ENCODE results near the gene LRRK2. TPM values are rescaled to one million over a fixed set of nuclear protein-coding genes. Genes with fewer than 3 reads are reported as not detected.

Gene LRRK2
- total and polyA plus RNA-seq, 12 donors, result 0.99 to 9.1 (median 6.2) TPM

DNA sequence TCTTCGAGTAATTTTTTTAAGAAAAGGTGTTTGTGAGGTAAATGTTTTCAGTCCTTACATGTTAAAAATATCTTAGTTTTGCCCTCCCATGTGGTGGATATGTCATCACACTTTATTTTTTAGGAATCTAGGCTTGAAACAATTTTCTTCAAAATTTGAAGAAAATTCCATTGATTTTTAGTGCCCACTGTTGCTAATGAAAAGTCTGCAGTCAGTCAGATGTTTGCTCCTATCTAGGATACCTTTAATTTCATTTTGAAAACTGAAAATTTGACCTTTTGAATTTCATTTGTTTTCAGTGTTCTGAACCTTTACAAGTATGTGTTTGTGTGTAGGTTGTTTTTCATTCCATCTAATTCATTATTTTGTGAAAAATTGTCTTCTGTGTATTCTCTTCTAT lies 105.4 kb downstream of the LRRK2 start:
- Histone ChIP-seq H3K27ac (no peak overlapping the region), H3K36me3 (peaks cover 0 to 77% (median 27%) of the 10 kb centered on the region in 9 donors), H3K4me1 (no peaks in the 10 kb centered on the region), H3K9me3 (peaks cover 0 to 29% (median 12%) of the 10 kb centered on the region in 11 donors), H3K4me3 (no peak overlapping the region), H3K27me3 (no peaks in the 10 kb centered on the region)
- no peak for DNase-seq
- WGBS, 2 donors, result 76 to 89% methylated on average over 1 of the region's 1 CpG
- intact Hi-C loops (cut with DNase I), result no loop called here
- ATAC-seq, result no peak
- TF ChIP-seq, protein P1, sequence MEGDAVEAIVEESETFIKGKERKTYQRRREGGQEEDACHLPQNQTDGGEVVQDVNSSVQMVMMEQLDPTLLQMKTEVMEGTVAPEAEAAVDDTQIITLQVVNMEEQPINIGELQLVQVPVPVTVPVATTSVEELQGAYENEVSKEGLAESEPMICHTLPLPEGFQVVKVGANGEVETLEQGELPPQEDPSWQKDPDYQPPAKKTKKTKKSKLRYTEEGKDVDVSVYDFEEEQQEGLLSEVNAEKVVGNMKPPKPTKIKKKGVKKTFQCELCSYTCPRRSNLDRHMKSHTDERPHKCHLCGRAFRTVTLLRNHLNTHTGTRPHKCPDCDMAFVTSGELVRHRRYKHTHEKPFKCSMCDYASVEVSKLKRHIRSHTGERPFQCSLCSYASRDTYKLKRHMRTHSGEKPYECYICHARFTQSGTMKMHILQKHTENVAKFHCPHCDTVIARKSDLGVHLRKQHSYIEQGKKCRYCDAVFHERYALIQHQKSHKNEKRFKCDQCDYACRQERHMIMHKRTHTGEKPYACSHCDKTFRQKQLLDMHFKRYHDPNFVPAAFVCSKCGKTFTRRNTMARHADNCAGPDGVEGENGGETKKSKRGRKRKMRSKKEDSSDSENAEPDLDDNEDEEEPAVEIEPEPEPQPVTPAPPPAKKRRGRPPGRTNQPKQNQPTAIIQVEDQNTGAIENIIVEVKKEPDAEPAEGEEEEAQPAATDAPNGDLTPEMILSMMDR (IDR thresholded peaks at IDR 0.05), result no peak

DNA sequence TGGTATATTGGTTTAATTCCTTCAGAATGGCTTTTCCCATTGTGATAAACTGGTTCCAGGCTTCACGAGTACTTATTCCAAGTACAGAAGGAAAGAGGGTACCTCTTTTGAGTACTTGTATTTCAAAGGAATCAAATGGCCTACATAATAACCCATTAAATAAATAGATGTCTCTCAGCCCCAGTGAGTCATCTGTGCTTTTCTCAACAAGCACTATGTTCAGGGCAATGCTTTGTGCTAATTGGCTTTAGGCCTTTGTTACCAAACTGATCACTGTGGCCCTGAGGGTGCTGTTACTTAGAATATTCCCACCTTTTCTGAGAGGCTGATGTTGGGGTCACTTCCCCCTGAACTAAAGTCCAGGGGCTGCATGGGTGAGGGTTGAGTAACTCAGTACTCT lies 107.1 kb downstream of the LRRK2 start:
- no peak overlapping the region for H3K4me3 ChIP-seq
- peaks cover 0 to 29% (median 12%) of the 10 kb centered on the region in 11 donors for H3K9me3 ChIP-seq
- ATAC-seq, result no peak
- WGBS, 2 donors, result 82 to 83% methylated on average over 1 of the region's 1 CpG
- intact Hi-C loops (cut with DNase I), result no loop called here
- H3K36me3 ChIP-seq, result peaks cover 0 to 86% (median 28%) of the 10 kb centered on the region in 9 donors
- no peak for DNase-seq
- peaks cover 0 to 6% (median 0%) of the 10 kb centered on the region in 9 donors for H3K4me1 ChIP-seq
- no peaks in the 10 kb centered on the region for H3K27me3 ChIP-seq
- TF ChIP-seq, protein P1 (IDR thresholded peaks at IDR 0.05), result no peak
- no peak overlapping the region for H3K27ac ChIP-seq

DNA sequence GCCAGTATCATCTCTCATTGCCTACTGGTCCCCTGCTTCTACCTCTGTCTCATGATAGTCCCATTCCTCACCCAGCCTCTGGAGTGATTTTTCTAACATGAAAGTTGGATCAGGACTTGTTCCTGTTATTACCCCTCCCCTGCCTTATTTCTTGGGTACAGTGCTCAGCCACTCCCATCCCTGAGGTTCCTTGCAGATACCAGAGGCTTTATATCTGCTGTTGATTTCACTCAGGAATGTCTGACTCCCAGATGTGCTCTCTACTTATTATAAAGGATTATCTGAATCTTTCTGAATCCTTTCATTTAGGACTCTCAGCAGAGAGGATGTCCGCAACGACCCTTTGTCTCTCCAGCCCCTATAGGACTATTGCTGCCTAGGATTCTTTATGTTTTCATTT lies 111.2 kb downstream of the LRRK2 start:
- TF ChIP-seq, protein P1 (IDR thresholded peaks at IDR 0.05), result no peak
- Histone ChIP-seq H3K27me3 (no peaks in the 10 kb centered on the region), H3K27ac (no peak overlapping the region), H3K4me3 (no peak overlapping the region), H3K36me3 (peaks cover 0 to 88% (median 11%) of the 10 kb centered on the region in 9 donors), H3K4me1 (peaks cover 0 to 12% (median 5%) of the 10 kb centered on the region in 9 donors), H3K9me3 (peaks cover 0 to 7% (median 0%) of the 10 kb centered on the region in 11 donors)
- intact Hi-C loops (cut with DNase I), result no loop called here
- 74 to 76% methylated on average over 2 of the region's 2 CpGs for WGBS, 2 donors
- DNase-seq (no peak), ATAC-seq (no peak)

DNA sequence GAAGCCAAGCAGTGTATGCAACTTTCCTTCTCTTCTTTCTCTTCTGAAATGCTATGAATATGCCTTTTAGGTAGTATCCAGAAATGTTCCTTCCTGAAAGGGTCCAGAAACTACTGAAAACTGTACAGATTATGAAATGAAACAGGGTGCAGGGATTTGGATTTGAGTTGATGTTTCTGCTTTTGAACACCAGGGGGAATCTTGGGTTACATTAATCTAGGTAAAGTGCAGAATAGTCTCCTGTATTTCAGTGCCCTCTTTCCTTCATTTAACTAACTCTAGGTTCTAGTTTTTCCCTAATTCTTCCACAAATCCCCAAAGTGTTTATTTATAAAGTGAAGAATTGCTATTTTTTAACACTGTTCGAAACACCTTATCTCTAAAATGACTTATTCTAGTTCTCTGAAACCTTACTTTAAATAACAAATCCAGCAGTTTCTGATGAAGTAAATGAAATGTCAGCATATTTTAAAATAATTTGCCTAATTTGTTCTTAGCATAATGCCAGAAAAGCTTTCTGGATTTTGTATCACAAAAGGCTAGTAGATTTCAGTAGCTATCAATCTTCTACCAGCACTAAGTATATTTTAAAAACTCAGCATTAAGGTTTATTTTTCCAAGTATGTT lies 111.9 kb downstream of the LRRK2 start:
- Histone ChIP-seq H3K27me3 (no peaks in the 10 kb centered on the region), H3K4me3 (no peak overlapping the region), H3K27ac (no peak overlapping the region), H3K4me1 (peaks cover 0 to 14% (median 6%) of the 10 kb centered on the region in 9 donors), H3K9me3 (no peaks in the 10 kb centered on the region), H3K36me3 (peaks cover 0 to 88% (median 8%) of the 10 kb centered on the region in 9 donors)
- 61 to 71% methylated on average over 1 of the region's 1 CpG for WGBS, 2 donors
- intact Hi-C loops (cut with DNase I), result no loop called here
- ATAC-seq (peak in 1 of 8 donors; percentile 50), DNase-seq (no peak)
- TF ChIP-seq, protein P1 (IDR thresholded peaks at IDR 0.05), result peak in 8 of 9 donors; percentile 9 to 60 (median 42)
